ENCODE measurements around the gene VPREB1.

GRCh38 chr22:22233081-22233480, 11.5 kb upstream of the VPREB1 start:
- TF ChIP-seq CTCF (conservative IDR thresholded peaks at IDR 0.05; ENCODE audit: low read depth, low read length) (no peak), EZH2 (IDR thresholded peaks at IDR 0.05; ENCODE audit: borderline replicate concordance, low read depth, low read length, poor library complexity, severe bottlenecking) (no peak)
